GM19099 (cell line): ENCODE results near the gene H2BK1.

Experiments used
- POLR2A ChIP-seq: IDR thresholded peaks from 3 replicates; pipeline ENCODE4 v1.6.1; 2011; ENCODE audit warnings: low read depth; ENCODE audit not compliant: insufficient read length; ENCODE audit errors: extremely low read depth

H2BK1 gene

DNA sequence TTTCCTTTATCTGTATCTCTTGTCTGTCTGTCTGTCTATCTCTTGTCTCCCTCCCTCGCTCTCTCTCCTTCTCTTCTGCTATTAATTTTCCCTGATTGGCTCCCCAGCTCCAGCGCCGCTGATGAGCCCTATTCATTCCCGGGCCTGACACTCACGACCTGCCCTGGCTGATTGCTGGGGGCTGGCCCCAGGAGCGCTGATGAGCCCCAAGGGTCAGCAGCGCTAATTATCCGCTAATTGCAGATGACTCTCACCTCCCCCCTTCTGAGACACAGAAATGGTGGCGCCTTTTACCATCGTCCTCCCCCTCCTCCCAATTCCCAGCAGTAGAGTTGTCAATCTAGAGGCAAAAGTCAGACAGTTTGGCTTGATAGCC is 41.5 kb downstream of the H2BK1 start:
- no peak for TF ChIP-seq POLR2A

DNA sequence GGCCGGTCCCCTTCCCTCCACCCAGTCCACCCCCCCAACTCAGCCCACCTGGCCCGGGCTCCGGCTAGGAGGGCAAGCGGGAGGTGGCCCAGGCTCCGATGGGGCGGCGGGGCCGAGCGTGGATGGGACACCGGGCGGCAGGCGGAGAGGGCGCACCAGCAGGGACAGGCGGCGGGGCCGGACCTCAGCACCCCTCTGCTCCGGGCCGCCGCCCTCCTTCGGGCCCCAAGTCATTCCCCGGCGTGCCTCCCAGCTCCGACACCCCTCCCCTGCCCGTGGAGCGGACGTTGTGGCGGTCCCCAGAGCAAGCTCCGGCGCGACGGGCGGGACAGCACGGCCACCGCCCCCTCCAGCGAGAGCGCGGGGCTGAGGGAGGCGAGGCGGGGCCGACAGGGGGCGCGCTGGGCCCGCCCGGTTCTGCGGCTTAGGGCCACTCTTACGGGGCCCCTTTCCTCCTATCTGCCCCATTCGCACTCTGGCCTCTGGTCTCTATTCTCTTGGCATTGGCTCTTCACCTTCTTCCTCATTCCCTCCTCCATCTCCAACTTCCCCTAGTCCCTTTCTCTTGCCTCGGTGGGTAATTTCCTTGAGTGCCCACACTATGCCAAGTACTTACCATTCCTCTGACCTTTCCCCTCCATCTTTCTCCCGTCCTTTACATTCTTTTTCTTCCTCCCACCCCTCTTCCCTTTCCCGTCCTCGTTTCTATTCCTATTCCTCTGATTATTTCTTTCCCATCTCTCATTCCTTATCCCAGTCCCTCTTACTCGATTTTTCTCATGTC is 42.1 kb downstream of the H2BK1 start:
- TF ChIP-seq POLR2A: no peak

DNA sequence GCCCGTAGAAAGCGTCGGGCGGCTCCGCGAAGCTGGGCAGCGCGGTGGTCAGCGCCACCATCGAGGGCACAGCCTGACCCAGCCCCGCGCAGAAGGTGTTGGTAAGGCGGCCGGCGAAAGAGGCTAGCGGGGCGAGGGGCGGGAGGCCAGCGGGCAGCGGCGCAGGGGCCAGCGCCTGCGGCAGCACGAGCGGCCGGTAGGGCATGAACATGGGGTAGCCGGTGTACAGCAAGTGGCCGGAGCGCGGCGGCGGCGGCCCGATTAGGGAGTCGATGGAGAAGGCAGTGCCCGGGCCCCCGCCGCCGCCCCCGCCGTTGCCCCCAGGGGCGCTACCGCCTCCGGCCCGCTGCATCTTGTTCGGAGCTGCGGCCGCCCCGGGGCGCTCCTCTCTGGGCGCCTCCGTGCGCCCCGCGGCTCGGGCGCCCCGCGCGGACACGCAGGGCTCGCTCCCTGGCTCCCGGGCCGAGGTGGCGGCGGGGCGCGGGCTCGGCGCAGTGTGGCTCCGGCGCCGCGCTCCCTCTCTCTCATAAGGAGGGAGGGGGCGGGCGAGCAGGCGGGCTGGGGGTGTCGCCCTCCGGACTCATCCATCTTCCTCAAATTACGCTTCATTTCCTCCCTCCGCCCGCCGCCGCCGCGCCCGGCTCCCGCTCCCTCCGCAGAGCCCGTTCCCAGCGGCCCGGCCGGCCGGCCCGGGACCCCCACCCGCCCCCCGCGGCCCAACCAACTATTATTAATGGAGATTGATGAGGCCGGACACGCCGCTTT is 42.9 kb downstream of the H2BK1 start, which contains the start of gene GBX1:
Gene GBX1 (minus strand): TSS at position 498 of the 765 bp plus-strand sequence. CDS start 146 bp downstream, at position 352.
- no peak for TF ChIP-seq POLR2A

DNA sequence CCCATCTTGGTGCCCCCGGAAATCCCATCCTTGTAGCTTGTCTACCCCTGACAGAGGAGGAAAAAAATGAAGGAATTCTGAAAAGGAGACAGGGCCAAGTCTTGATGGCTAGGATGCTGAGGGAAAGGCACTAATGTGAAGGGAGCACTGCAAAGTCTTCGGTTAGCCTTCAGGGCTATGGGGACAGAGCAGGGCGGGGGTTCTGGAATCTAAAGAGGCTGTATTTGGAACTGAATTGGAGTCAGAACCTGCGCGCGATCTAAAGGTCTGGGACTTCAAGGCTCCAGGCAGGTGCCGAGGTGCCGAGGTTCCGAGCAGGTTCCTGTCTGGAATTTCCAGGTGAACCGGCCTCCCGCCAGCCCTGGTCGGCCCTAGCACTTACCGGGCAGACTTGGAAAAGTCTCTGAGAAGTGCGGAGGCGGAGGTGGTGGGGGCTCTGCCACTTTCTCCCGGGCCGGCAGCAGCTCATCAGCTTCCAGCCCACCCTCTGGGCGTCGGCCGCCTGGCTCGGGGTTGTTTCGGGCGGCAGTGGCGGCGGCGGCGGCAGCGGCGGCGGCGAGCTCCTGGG is 43.6 kb downstream of the H2BK1 start:
- TF ChIP-seq POLR2A: no peak

DNA sequence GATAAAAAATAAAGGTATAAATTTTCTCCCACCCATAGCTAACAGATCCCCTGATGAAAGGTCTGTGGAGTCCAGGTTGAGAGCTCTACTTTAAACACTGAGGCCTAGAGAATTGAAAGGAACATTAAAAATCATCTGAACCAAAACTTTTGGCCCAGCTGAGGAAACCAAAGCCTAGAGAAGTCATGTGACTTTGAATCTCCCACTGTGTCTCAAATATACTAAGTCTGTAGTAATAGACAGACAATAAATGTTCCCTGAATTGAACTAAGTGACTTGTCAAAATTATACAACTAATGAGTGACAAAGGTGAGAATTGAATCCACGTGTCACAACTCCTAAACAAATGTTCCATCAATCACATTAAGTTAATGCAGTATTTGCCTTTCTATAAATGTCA is 48.5 kb downstream of the H2BK1 start:
- no peak for TF ChIP-seq POLR2A
